ENCODE results near the gene PSD2. TPM values are rescaled to one million over a fixed set of nuclear protein-coding genes. Genes with fewer than 3 reads are reported as not detected.

PSD2 gene
- total and polyA plus RNA-seq, 2 donors = 0.08 to 0.48 TPM

DNA sequence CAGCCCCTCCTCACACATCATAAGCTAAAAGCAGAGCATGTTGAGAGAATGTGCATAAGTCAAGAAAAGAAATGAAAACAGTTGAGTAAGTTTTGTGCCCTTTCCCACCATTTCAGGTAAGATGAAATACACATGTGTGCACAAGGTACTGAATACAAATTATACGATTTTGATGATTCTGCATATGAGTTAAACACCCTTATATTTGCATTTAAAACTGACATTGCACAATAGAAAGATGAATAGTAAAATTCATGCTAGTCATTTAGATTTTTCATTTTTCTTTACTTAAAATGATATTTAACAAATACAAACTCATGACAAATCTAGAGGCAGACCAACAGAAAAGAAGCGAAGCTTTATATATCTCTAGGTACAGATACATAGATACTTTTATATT lies 24.9 kb upstream of the PSD2 start:
- no peaks in the 10 kb centered on the region for H3K4me1 ChIP-seq (ENCODE audit: insufficient read depth)
- H3K27ac ChIP-seq (ENCODE audit: low read depth) = no peak overlapping the region
- no peaks in the 10 kb centered on the region for H3K36me3 ChIP-seq (ENCODE audit: insufficient read depth)
- no peak for DNase-seq (ENCODE audit: extremely low spot score)
- 92% methylated on average over 2 of the region's 2 CpGs for WGBS
- H3K4me3 ChIP-seq (ENCODE audit: low read depth, low read length) = no peak overlapping the region

DNA sequence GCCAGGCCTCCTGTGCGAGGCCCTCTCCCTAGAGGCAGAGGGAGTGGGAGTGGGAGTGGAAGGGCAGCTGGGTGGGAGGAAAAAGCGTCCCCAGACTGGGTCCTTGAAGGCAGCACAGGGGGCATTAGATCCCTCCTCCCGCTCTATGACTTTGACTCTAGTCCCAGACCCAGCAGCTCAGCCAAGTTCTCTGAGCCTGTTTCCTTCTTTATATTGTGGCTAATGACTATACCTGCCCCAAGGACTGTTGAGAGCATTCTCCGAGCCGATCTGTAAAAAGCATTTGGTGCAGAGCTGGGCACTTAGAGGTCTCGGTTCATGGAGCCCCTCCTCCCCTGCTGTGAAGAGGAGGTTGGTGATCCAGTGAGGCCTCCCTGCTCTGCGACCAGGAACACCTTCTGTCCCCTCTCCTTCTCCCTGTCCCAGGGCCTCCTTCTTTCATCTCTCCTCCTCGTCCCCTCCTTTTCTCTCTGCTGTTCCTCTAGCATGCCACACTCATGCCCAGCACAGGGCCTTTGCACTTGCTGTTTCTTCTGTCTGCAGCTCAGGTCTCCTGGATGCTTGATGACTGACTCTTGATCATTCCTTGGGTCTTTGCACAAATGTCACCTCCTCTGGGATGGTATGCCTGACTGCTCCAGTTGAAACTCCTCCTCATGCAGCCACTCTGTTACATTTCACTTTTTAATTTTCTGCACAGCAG lies 23.4 kb upstream of the PSD2 start:
- Histone ChIP-seq H3K4me3 (ENCODE audit: low read depth, low read length) (no peak overlapping the region), H3K27ac (ENCODE audit: low read depth) (no peak overlapping the region), H3K36me3 (ENCODE audit: insufficient read depth) (no peaks in the 10 kb centered on the region), H3K4me1 (ENCODE audit: insufficient read depth) (no peaks in the 10 kb centered on the region)
- WGBS = 86% methylated on average over 8 of the region's 8 CpGs
- no peak for DNase-seq (ENCODE audit: extremely low spot score)

DNA sequence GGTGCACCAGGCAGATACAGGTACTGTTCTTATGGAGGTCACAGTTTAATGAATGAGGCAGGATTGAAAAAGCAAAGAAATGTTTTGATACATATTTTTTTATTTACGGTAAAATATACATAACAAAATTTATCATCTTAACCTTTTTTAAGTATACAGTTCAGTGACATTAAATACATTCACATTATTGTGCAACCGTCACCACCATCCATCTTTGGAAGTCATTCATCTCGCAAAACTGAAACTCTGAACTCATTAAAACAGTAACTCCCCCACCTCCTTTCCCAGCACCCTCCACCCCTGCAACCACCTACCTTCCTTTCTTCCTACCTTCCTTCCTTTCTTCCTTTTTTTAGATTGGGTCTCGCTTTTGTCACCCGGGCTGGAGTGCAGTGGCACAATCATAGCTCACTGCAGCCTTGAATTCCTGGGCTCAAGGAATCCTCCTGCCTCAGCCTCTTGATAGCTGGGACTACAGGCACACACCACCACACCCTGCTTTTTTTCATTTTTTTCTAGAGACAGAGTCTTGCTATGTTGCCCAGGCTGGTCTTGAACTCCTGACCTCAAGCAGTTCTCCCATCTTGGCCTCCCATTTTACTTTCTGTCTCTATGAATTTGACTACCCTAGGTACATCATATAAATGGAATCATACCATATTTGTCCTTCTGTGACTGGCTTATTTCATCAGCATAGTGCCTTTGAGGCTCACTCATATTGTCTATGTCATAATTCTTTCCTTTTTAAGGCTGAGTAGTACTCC lies 22.5 kb upstream of the PSD2 start:
- Histone ChIP-seq H3K4me1 (ENCODE audit: insufficient read depth) (no peaks in the 10 kb centered on the region), H3K27ac (ENCODE audit: low read depth) (no peak overlapping the region), H3K36me3 (ENCODE audit: insufficient read depth) (no peaks in the 10 kb centered on the region), H3K4me3 (ENCODE audit: low read depth, low read length) (no peak overlapping the region)
- no peak for DNase-seq (ENCODE audit: extremely low spot score)
- 85% methylated on average over 5 of the region's 5 CpGs for WGBS

DNA sequence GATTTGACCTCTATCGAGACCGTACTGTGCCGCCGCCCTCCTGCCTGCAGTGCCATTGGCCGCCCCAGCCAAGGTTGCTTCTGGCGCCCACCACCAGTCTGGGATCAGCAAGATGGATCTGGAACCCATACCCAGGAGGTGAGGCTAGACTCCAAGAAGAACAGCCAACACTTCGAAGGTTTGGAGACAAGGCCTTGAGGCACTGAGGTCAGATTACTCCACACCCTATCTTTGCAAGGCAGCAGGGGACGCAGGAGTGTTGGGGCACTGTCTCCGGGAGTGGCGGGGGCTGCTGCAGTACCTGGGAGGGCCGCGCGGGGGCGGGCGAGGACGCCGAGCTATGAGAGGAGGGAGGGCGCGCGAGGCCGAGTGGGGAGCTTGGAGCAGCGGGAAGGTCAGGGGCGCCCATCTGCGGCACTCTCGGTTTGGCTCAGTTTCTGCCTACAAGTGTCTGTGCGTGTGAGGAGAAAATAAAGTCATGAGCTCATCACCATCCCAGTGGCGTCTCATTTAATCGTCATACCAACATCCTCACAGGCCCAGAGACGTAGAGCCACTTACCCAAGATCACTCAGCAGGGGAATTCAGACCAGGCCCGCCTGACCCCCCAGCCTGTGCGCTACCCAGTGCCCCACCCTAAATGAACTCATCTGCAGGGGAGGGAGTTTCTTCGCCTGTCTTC lies 20.5 kb upstream of the PSD2 start:
- Histone ChIP-seq H3K4me1 (ENCODE audit: insufficient read depth) (no peaks in the 10 kb centered on the region), H3K36me3 (ENCODE audit: insufficient read depth) (no peaks in the 10 kb centered on the region), H3K27ac (ENCODE audit: low read depth) (no peak overlapping the region), H3K4me3 (ENCODE audit: low read depth, low read length) (no peak overlapping the region)
- 27% methylated on average over 32 of the region's 32 CpGs for WGBS
- DNase-seq (ENCODE audit: extremely low spot score) = no peak

DNA sequence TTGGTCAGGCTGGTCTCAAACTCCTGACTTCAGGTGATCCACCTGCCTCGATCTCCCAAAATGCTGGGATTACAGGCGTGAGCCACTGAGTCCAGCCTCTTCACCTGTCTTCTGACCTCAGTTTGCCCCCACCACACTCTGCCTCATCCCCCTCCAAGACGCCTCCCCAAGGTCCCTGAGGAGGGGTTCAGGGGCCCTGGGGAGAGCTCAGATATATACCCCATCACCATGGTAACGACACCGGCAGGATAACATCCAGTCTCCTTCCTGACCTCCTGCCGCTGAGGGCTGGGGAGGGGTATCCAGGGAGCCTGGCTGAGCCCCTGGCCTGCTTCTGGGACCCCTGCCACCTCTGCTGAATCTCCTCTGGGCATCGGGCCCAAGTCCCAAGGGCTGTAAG lies 19.7 kb upstream of the PSD2 start:
- DNase-seq (ENCODE audit: extremely low spot score) = no peak
- Histone ChIP-seq H3K4me3 (ENCODE audit: low read depth, low read length) (no peak overlapping the region), H3K36me3 (ENCODE audit: insufficient read depth) (no peaks in the 10 kb centered on the region), H3K27ac (ENCODE audit: low read depth) (no peak overlapping the region), H3K4me1 (ENCODE audit: insufficient read depth) (no peaks in the 10 kb centered on the region)
- WGBS = 73% methylated on average over 7 of the region's 7 CpGs

DNA sequence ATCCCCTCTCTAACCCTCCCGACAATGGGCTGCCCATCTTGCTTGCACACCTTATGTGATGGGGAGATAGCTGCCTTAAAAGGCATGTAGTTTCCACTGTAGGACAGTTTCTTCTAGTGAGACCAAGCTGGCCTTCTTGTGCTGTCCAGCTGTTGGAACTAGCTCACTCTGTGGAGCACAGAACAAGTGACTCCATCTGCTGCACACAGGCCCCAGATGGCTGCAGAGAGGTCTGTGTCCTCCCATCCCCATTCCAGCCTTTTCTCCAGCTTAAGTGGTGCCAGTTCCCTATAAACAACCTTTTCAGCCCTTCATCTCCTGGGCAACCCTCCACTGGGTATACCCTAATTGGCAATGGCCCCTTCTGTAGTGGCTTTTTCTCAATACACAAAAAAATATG lies 18.7 kb upstream of the PSD2 start:
- Histone ChIP-seq H3K36me3 (ENCODE audit: insufficient read depth) (no peaks in the 10 kb centered on the region), H3K4me1 (ENCODE audit: insufficient read depth) (no peaks in the 10 kb centered on the region), H3K4me3 (ENCODE audit: low read depth, low read length) (no peak overlapping the region), H3K27ac (ENCODE audit: low read depth) (no peak overlapping the region)
- WGBS = 90% methylated on average over 1 of the region's 1 CpG
- no peak for DNase-seq (ENCODE audit: extremely low spot score)

DNA sequence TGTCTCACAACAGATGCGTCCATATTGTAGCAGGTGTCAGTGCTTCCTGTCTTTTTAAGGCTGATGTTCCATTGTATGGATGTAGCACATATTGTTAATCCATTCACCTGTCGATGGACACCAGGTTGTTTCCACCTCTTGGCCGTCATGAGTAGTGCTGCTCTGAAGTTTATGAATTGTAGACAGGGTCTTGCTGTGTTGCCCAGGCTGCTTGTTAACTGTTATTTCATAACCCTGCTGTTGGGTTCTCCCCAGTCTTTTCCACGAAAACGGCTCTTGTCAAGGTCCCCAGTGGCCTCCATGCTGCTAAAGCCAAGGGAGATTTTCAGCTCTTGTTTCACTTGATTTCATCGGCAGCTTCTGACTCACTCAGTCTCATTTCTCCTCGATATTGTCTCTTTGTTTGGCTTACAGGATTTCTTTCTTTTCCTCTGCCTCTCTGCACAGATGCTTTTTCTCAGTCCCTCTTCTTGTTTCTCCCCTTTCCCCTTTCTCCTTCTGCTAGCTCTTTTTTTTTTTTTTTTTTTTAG lies 12.1 kb upstream of the PSD2 start:
- WGBS = 68% methylated on average over 7 of the region's 7 CpGs
- DNase-seq (ENCODE audit: extremely low spot score) = no peak
- no peaks in the 10 kb centered on the region for H3K4me1 ChIP-seq (ENCODE audit: insufficient read depth)
- H3K4me3 ChIP-seq (ENCODE audit: low read depth, low read length) = no peak overlapping the region
- no peak overlapping the region for H3K27ac ChIP-seq (ENCODE audit: low read depth)
- no peaks in the 10 kb centered on the region for H3K36me3 ChIP-seq (ENCODE audit: insufficient read depth)

DNA sequence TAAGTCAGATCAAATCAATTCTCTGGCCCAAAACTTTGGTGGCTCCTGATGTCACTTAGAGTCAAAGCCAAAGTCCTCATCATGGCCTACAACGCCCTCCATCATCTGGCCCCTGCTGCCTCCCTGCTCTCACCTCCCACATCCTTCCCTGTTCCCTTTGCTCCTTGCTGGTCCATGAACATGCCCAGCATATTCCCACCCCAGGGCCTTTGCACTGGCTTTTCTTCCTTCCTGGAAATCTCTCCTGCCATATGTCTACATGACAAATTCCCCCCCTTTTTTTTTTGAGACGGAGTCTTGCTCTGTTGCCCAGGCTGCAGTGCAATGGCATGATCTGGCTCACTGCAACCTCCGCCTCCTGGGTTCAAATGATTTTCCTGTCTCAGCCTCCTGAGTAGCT lies 11.1 kb upstream of the PSD2 start:
- Histone ChIP-seq H3K4me3 (ENCODE audit: low read depth, low read length) (no peak overlapping the region), H3K4me1 (ENCODE audit: insufficient read depth) (no peaks in the 10 kb centered on the region), H3K36me3 (ENCODE audit: insufficient read depth) (no peaks in the 10 kb centered on the region), H3K27ac (ENCODE audit: low read depth) (no peak overlapping the region)
- no peak for DNase-seq (ENCODE audit: extremely low spot score)
- WGBS = 96% methylated on average over 3 of the region's 3 CpGs

DNA sequence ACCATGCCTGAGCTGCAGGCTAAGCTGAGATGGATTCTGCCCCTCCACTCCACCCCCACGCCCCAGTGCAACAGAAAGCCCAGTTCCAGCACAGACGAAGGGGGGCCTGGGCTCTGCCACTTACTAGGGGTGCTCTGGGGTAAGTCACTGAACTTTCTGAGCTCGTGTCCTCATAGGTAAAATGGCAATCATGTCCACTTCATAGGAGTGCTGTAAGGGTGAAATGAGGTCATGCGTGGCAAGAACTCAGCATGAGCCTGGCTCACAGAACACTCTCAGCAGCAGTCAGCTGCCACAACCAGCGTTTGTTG lies 8.4 kb upstream of the PSD2 start:
- Histone ChIP-seq H3K36me3 (ENCODE audit: insufficient read depth) (no peaks in the 10 kb centered on the region), H3K4me3 (ENCODE audit: low read depth, low read length) (no peak overlapping the region), H3K4me1 (ENCODE audit: insufficient read depth) (no peaks in the 10 kb centered on the region), H3K27ac (ENCODE audit: low read depth) (no peak overlapping the region)
- WGBS = 23% methylated on average over 5 of the region's 5 CpGs
- no peak for DNase-seq (ENCODE audit: extremely low spot score)

DNA sequence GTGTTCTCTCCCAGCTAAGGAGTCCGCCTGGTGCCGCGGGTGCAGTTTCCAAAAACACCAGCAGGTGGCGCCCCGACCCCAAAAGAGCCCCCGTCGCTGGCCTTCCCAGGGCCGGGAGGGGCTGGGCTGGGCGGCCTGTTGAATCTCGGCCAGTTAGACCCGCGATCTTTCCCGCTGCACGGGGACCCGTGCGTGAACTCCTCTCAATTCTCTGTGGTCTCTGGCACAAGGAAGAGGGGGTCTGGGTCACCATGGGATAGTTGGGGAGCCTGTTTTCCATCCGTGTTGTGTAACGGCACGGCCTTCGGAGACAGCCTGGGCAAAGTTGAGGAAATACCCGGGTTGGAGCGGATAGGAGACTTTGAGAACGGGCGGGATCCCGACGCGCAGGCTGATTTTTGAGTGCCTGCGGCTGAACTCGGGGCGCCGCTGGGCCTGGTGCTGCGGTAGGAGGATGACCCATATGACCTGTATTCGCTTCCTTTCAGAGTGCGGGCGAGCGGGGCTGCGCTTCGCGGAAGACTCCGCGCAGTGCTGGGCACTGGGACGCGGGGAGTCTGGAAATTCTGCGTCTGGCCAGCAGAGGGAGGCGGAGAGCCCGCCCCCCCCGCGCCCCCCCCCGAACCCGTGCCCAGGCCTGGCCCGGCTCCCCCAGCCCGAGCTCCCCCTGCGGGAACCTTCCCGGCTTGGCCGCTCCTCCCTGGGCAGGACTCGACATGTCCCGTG lies 7.9 kb upstream of the PSD2 start:
- no peaks in the 10 kb centered on the region for H3K4me1 ChIP-seq (ENCODE audit: insufficient read depth)
- H3K27ac ChIP-seq (ENCODE audit: low read depth) = no peak overlapping the region
- under 1% methylated on average over 55 of the region's 57 CpGs for WGBS
- peak overlapping the region; percentile 37 for H3K4me3 ChIP-seq (ENCODE audit: low read depth, low read length)
- peak; percentile 54 for DNase-seq (ENCODE audit: extremely low spot score)
- no peaks in the 10 kb centered on the region for H3K36me3 ChIP-seq (ENCODE audit: insufficient read depth)

DNA sequence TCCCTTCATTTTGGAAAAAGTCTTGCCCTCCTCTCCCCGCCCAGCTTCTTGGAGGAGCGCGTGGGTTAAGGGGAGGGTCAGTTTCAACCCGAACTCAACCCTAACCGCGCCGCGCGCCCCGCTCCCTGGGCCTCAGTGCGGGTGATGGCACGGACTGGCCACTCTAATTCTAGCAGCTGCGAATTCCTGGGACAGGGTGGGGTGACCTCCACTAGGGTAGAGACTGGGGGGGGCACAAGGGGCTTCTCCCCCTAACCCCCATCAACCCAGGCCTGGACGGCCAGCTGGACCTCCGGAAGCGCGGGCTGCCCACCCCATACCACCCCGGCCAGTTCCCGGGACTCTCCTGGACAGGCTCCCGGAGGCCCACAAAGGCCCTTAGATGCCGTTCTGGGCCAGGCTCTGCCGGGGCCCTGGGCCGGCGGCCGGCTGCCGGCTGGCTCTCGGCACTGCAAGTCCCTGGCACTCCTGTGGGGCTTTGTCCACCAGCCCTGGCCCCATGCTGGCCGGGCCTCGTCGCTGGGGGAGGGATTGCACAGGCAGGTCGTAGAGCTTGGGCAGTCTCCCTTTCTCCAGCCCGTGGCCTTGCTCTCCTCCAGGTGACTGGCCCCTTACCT lies 7.2 kb upstream of the PSD2 start:
- 42% methylated on average over 32 of the region's 32 CpGs for WGBS
- no peak for DNase-seq (ENCODE audit: extremely low spot score)
- Histone ChIP-seq H3K4me3 (ENCODE audit: low read depth, low read length) (no peak overlapping the region), H3K36me3 (ENCODE audit: insufficient read depth) (no peaks in the 10 kb centered on the region), H3K27ac (ENCODE audit: low read depth) (no peak overlapping the region), H3K4me1 (ENCODE audit: insufficient read depth) (no peaks in the 10 kb centered on the region)

DNA sequence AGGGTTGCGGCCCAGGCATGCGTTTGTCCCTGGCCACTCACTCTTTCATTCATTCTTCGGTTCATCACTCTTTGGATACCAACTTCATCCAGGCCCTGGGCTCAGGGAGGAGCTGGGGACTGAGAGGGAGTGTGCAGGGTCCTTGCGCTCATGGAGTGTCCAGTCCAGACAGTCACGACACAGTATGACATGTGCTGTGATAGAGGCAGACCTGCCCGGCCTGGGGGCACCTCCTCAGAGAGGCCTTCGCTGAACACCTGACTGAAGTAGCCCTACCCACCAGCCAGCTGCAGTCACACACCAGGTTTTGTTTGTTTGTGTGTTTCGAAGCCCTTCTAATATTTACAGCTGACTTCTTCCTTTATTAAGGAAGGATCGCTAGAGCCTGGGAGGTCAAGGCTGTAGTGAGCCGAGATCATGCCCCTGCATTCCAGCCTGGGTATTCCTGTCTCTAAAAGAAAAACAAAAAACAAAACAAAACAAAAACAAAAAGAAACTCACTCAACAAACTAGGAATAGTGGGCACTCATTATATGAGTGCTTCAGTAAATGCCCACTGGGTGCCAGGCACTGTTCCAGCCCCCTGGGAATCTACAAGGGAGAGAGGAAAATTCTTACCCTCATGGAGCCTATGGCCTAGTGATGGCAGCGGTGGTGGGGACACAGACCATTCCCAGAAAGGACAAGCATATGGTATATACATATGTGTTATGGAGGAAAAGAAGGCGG lies 6.3 kb upstream of the PSD2 start:
- H3K4me1 ChIP-seq (ENCODE audit: insufficient read depth) = no peaks in the 10 kb centered on the region
- no peak overlapping the region for H3K4me3 ChIP-seq (ENCODE audit: low read depth, low read length)
- H3K36me3 ChIP-seq (ENCODE audit: insufficient read depth) = no peaks in the 10 kb centered on the region
- 88% methylated on average over 12 of the region's 12 CpGs for WGBS
- H3K27ac ChIP-seq (ENCODE audit: low read depth) = no peak overlapping the region
- DNase-seq (ENCODE audit: extremely low spot score) = no peak

DNA sequence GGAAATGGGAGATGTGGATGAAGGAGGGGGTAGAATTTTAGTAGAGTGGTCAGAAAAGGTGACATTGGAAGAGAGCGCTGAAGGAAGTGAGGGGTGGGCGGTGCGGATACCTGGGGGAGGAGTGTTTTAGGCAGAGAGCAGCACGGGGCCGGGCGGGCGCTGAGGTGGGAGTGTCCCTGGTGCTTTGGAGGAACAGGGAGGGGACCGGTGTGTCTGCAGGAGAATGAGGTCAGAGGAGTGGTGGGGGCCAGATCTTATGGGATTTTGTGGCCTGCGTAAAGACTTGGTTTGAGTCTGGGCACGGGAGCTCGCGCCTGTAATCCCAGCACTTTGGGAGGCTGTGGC lies 5.8 kb upstream of the PSD2 start:
- DNase-seq (ENCODE audit: extremely low spot score) = no peak
- 92% methylated on average over 12 of the region's 12 CpGs for WGBS
- no peaks in the 10 kb centered on the region for H3K36me3 ChIP-seq (ENCODE audit: insufficient read depth)
- no peak overlapping the region for H3K4me3 ChIP-seq (ENCODE audit: low read depth, low read length)
- no peak overlapping the region for H3K27ac ChIP-seq (ENCODE audit: low read depth)
- H3K4me1 ChIP-seq (ENCODE audit: insufficient read depth) = no peaks in the 10 kb centered on the region
